Lower leg skin (tissue), 4 donors: ENCODE measurements around the gene DCST1. TPM values are rescaled to one million over a fixed set of nuclear protein-coding genes. Genes with fewer than 3 reads are reported as not detected.

Experiments used
- DNase-seq, 2 donors: peaks; one replicate each; pipeline ENCODE4 v3.0.0-alpha.2; 2019; ENCODE audit warnings: low spot score in 2 of 2
- H3K4me3 ChIP-seq: fragments of 200-600 bp; sonication (generic); 2 replicates; pipeline ENCODE4 v1.5.1; 2017; ENCODE audit warnings: mild to moderate bottlenecking, low read depth; ENCODE audit not compliant: poor library complexity, severe bottlenecking
- CTCF ChIP-seq, 3 donors: fragments of 450-650 bp; IDR thresholded peaks; one replicate each; pipeline ENCODE4 v1.5.1; 2016; ENCODE audit warnings: antibody characterized with exemption in 3 of 3, mild to moderate bottlenecking in 3 of 3, moderate library complexity in 2 of 3
- POLR2A ChIP-seq, 2 donors: fragments of 450-650 bp; IDR thresholded peaks; one replicate each; pipeline ENCODE4 v1.6.1; 2016 to 2017; ENCODE audit warnings: antibody characterized with exemption in 2 of 2, mild to moderate bottlenecking in 1 of 2, moderate library complexity in 1 of 2
- WGBS, 2 donors: methylation state at CpG; one replicate each; pipeline ENCODE4 v1.1.5; 2018; 5-methylcytosine and 5-hydroxymethylcytosine counted together
- intact Hi-C: fragments of 100-400 bp; cut with DNase I; formaldehyde crosslinking; loops from one replicate; pipeline ENCODE4 v1.15.0; 2023; ENCODE audit warnings: low total_unique reads
- total RNA-seq, 4 donors: library from RNA; depleted of rRNA; stranded (reverse); fragments of >200 nt; gene quantifications; one replicate each; pipeline ENCODE4 v1.1.0, GENCODE V29; 2016

The DCST1 gene
- total RNA-seq, 4 donors from 2014 or later, result 0.38 to 3.6 (median 0.87) TPM

- H3K4me3 ChIP-seq, result no peak overlapping the region
- 64 to 66% methylated on average over 20 of the region's 20 CpGs for WGBS, 2 donors
- intact Hi-C loops, result no loop called here
- DNase-seq, result no peak
- TF ChIP-seq POLR2A (IDR thresholded peaks at IDR 0.05), result no peak
- TF ChIP-seq CTCF (IDR thresholded peaks at IDR 0.05), result no peak
These were observed 939 bp downstream of the DCST1 start for GRCh38 chr1:155034318-155035208.

GRCh38 chr1:155035936-155036335, 2.3 kb downstream of the DCST1 start:
- TF ChIP-seq POLR2A (IDR thresholded peaks at IDR 0.05), result no peak
- no peak for TF ChIP-seq CTCF (IDR thresholded peaks at IDR 0.05)
- intact Hi-C loops, result no loop called here
- H3K4me3 ChIP-seq, result no peak overlapping the region
- 81 to 86% methylated on average over 2 of the region's 2 CpGs for WGBS, 2 donors
- no peak for DNase-seq

GRCh38 chr1:155037043-155037442, 3.4 kb downstream of the DCST1 start:
- intact Hi-C loops, result no loop called here
- DNase-seq, result no peak
- WGBS, 2 donors, result 76 to 86% methylated on average over 3 of the region's 3 CpGs

GRCh38 chr1:155037851-155038441, 4.3 kb downstream of the DCST1 start:
- WGBS, 2 donors, result 55 to 57% methylated on average over 6 of the region's 6 CpGs
- DNase-seq, result no peak
- no peak overlapping the region for H3K4me3 ChIP-seq
- intact Hi-C loops, result no loop called here
- TF ChIP-seq POLR2A (IDR thresholded peaks at IDR 0.05) (no peak), CTCF (IDR thresholded peaks at IDR 0.05) (no peak)

More at GRCh38 chr1:155037043-155037442, 3.4 kb downstream of the DCST1 start:
- TF ChIP-seq POLR2A (IDR thresholded peaks at IDR 0.05) (no peak), CTCF (IDR thresholded peaks at IDR 0.05) (no peak)
- H3K4me3 ChIP-seq, result no peak overlapping the region

- DNase-seq, result peak in 1 of 2 donors; percentile 76
- intact Hi-C loops, result no loop called here
- WGBS, 2 donors, result 30 to 31% methylated on average over 8 of the region's 8 CpGs
- TF ChIP-seq POLR2A (IDR thresholded peaks at IDR 0.05) (no peak), CTCF (IDR thresholded peaks at IDR 0.05) (no peak)
- no peak overlapping the region for H3K4me3 ChIP-seq
These were observed 5.1 kb downstream of the DCST1 start for GRCh38 chr1:155038602-155039307.
